HepG2 (cell line): ENCODE data around the gene KRTAP12-1.

Experiments
- ETV6 ChIP-seq: sonication (generic); formaldehyde crosslinking; conservative IDR thresholded peaks from 2 replicates; pipeline ENCODE4 v1.4.0; 2020; ENCODE audit warnings: missing genetic modification reagents
- EZH2 ChIP-seq: conservative IDR thresholded peaks from 2 replicates; pipeline ENCODE4 v1.6.1; 2012; ENCODE audit warnings: mild to moderate bottlenecking, low read depth, low read length, moderate library complexity

- TF ChIP-seq ETV6 (no peak), EZH2 (no peak)
These were observed 28.8 kb downstream of the KRTAP12-1 start for GRCh38 chr21:44653123-44653522.
